Neural progenitor cell (in vitro differentiated cells): Measurements from ENCODE around the gene RELN. TPM values are rescaled to one million over a fixed set of nuclear protein-coding genes. Genes with fewer than 3 reads are reported as not detected.

ENCODE experiments used
- DNase-seq: peaks from one replicate; pipeline ENCODE4 v3.0.0-alpha.2; 2016; ENCODE audit warnings: low spot score
- H2AFZ ChIP-seq: fragments of 200-600 bp; sonication (generic); replicated peaks from 2 replicates; pipeline ENCODE4 v1.6.1; 2016; ENCODE audit warnings: antibody characterized with exemption
- H3F3A ChIP-seq: fragments of 200-600 bp; sonication (generic); 2 replicates; pipeline ENCODE4 v1.6.1; 2016; ENCODE audit warnings: antibody characterized with exemption, low read depth
- H3K27ac ChIP-seq: fragments of 200-600 bp; sonication (generic); 2 replicates; pipeline ENCODE4 v1.5.1; 2016; ENCODE audit warnings: mild to moderate bottlenecking
- H3K27me3 ChIP-seq: fragments of 200-600 bp; sonication (generic); 2 replicates; pipeline ENCODE4 v1.6.1; 2016; ENCODE audit warnings: mild to moderate bottlenecking, moderate library complexity
- H3K36me3 ChIP-seq: fragments of 200-600 bp; sonication (generic); 2 replicates; pipeline ENCODE4 v1.5.1; 2016
- H3K4me1 ChIP-seq: fragments of 200-600 bp; sonication (generic); 2 replicates; pipeline ENCODE4 v1.6.1; 2016; ENCODE audit warnings: mixed run types
- H3K4me2 ChIP-seq: fragments of 200-600 bp; sonication (generic); 2 replicates; pipeline ENCODE4 v1.6.1; 2016
- H3K4me3 ChIP-seq: fragments of 200-600 bp; sonication (generic); 2 replicates; pipeline ENCODE4 v1.5.1; 2016
- H3K79me2 ChIP-seq: fragments of 200-600 bp; sonication (generic); 2 replicates; pipeline ENCODE4 v1.6.1; 2016; ENCODE audit warnings: low read depth
- H3K9ac ChIP-seq: fragments of 200-600 bp; sonication (generic); 2 replicates; pipeline ENCODE4 v1.6.1; 2016
- H3K9me3 ChIP-seq: fragments of 200-600 bp; sonication (generic); 2 replicates; pipeline ENCODE4 v1.5.1; 2016; ENCODE audit warnings: low read depth
- H4K20me1 ChIP-seq: fragments of 200-600 bp; sonication (generic); 2 replicates; pipeline ENCODE4 v1.6.1; 2016; ENCODE audit warnings: low read depth
- H3K27ac Mint-ChIP-seq: 3 replicates; pipeline ENCODE4 v1.8.0; 2021; ENCODE audit warnings: mixed read lengths
- H3K27me3 Mint-ChIP-seq: 2 replicates; pipeline ENCODE4 v1.8.0; 2022; ENCODE audit warnings: low read depth, mild to moderate bottlenecking, inconsistent platforms, moderate library complexity, mixed read lengths; ENCODE audit not compliant: insufficient read depth
- H3K36me3 Mint-ChIP-seq: 3 replicates; pipeline ENCODE4 v1.8.0; 2021; ENCODE audit warnings: mixed read lengths
- H3K4me1 Mint-ChIP-seq: 3 replicates; pipeline ENCODE4 v1.8.0; 2021; ENCODE audit warnings: mixed read lengths
- H3K4me3 Mint-ChIP-seq: 3 replicates; pipeline ENCODE4 v1.8.0; 2021; ENCODE audit warnings: mild to moderate bottlenecking, moderate library complexity, mixed read lengths
- H3K9me3 Mint-ChIP-seq: 3 replicates; pipeline ENCODE4 v1.8.0; 2020; ENCODE audit warnings: mixed read lengths
- CTCF ChIP-seq: fragments of 200-600 bp; sonication (generic); IDR thresholded peaks from 2 replicates; pipeline ENCODE4 v1.5.1; 2017; ENCODE audit warnings: antibody characterized with exemption, mild to moderate bottlenecking
- EZH2 ChIP-seq: fragments of 200-600 bp; sonication (generic); IDR thresholded peaks from 2 replicates; pipeline ENCODE4 v1.6.1; 2017; ENCODE audit warnings: antibody characterized with exemption, mild to moderate bottlenecking, moderate library complexity
- EZH2phosphoT487 ChIP-seq: fragments of 200-600 bp; sonication (generic); IDR thresholded peaks from 2 replicates; pipeline ENCODE4 v1.6.1; 2017; ENCODE audit warnings: antibody characterized with exemption
- total RNA-seq: library from RNA; depleted of rRNA; stranded (reverse); fragments of >200 nt; gene quantifications from 2 replicates; pipeline ENCODE4 v1.2.3, GENCODE V29; 2015; ENCODE audit warnings: low replicate concordance

Gene RELN
- total RNA-seq, 1 donor from 2014 or later = 0.02 TPM

- peaks cover 6% of the 10 kb centered on the region for H3K9me3 Mint-ChIP-seq
- Histone ChIP-seq H2AFZ (no peak overlapping the region), H3F3A (no peaks in the 10 kb centered on the region), H3K27me3 (no peaks in the 10 kb centered on the region), H3K36me3 (no peaks in the 10 kb centered on the region), H3K4me1 (no peaks in the 10 kb centered on the region), H4K20me1 (no peaks in the 10 kb centered on the region), H3K27ac (no peak overlapping the region), H3K9ac (no peak overlapping the region), H3K4me2 (no peak overlapping the region), H3K9me3 (no peaks in the 10 kb centered on the region), H3K4me3 (no peak overlapping the region), H3K79me2 (no peaks in the 10 kb centered on the region)
- no peak for DNase-seq
- no peak overlapping the region for H3K27ac Mint-ChIP-seq
- peaks cover 2% of the 10 kb centered on the region for H3K4me1 Mint-ChIP-seq
- no peak overlapping the region for H3K4me3 Mint-ChIP-seq
- no peaks in the 10 kb centered on the region for H3K36me3 Mint-ChIP-seq
- no peaks in the 10 kb centered on the region for H3K27me3 Mint-ChIP-seq
- TF ChIP-seq CTCF (no peak), EZH2phosphoT487 (no peak), EZH2 (no peak)
Measured at GRCh38 chr7:104034679-104035078, 45.2 kb upstream of the RELN start.

GRCh38 chr7:104033837-104034236 is 44.4 kb upstream of the RELN start:
- H3F3A ChIP-seq = no peaks in the 10 kb centered on the region
- no peak for DNase-seq
- no peak overlapping the region for H3K27ac ChIP-seq
- peaks cover 2% of the 10 kb centered on the region for H3K4me1 Mint-ChIP-seq
- no peaks in the 10 kb centered on the region for H3K27me3 ChIP-seq
- no peak overlapping the region for H3K4me2 ChIP-seq
- no peaks in the 10 kb centered on the region for H3K36me3 ChIP-seq
- peaks cover 6% of the 10 kb centered on the region for H3K9me3 Mint-ChIP-seq
- H3K9ac ChIP-seq = no peak overlapping the region
- no peaks in the 10 kb centered on the region for H3K9me3 ChIP-seq
- H3K36me3 Mint-ChIP-seq = no peaks in the 10 kb centered on the region
- no peaks in the 10 kb centered on the region for H3K27me3 Mint-ChIP-seq
- no peak overlapping the region for H3K27ac Mint-ChIP-seq
- no peaks in the 10 kb centered on the region for H4K20me1 ChIP-seq
- no peaks in the 10 kb centered on the region for H3K4me1 ChIP-seq
- TF ChIP-seq EZH2 (no peak), CTCF (no peak), EZH2phosphoT487 (no peak)
- H3K79me2 ChIP-seq = no peaks in the 10 kb centered on the region
- H3K4me3 Mint-ChIP-seq = no peak overlapping the region
- no peak overlapping the region for H2AFZ ChIP-seq
- H3K4me3 ChIP-seq = no peak overlapping the region

- no peak overlapping the region for H3K9ac ChIP-seq
- H3K27me3 ChIP-seq = no peaks in the 10 kb centered on the region
- H2AFZ ChIP-seq = no peak overlapping the region
- H4K20me1 ChIP-seq = no peaks in the 10 kb centered on the region
- Mint-ChIP-seq H3K27ac (no peak overlapping the region), H3K27me3 (no peaks in the 10 kb centered on the region), H3K9me3 (peaks cover 6% of the 10 kb centered on the region), H3K36me3 (no peaks in the 10 kb centered on the region), H3K4me3 (no peak overlapping the region), H3K4me1 (peaks cover 2% of the 10 kb centered on the region)
- no peaks in the 10 kb centered on the region for H3K79me2 ChIP-seq
- H3K4me3 ChIP-seq = no peak overlapping the region
- H3K4me2 ChIP-seq = no peak overlapping the region
- peaks cover 3% of the 10 kb centered on the region for H3K4me1 ChIP-seq
- TF ChIP-seq EZH2phosphoT487 (no peak), CTCF (no peak), EZH2 (no peak)
- DNase-seq = no peak
- H3K27ac ChIP-seq = no peak overlapping the region
- H3K9me3 ChIP-seq = no peaks in the 10 kb centered on the region
- no peaks in the 10 kb centered on the region for H3K36me3 ChIP-seq
- no peaks in the 10 kb centered on the region for H3F3A ChIP-seq
Measured at GRCh38 chr7:104032486-104032885, 43.0 kb upstream of the RELN start.
